MM.1S (cell line): ENCODE data around the gene SEMA3G.

ENCODE experiments used
- DNase-seq: peaks from one replicate; pipeline ENCODE4 v3.0.0-alpha.2; 2015
- H2AFZ ChIP-seq: fragments of 300-600 bp; sonication (generic); 2 replicates; pipeline ENCODE4 v1.6.0; 2016; ENCODE audit warnings: antibody characterized with exemption, low read length
- H3F3A ChIP-seq: fragments of 300-600 bp; sonication (generic); 2 replicates; pipeline ENCODE4 v1.6.1; 2016; ENCODE audit warnings: mild to moderate bottlenecking, antibody characterized with exemption, low read length, moderate library complexity, mixed read lengths; ENCODE audit not compliant: insufficient read depth
- H3K27ac ChIP-seq: fragments of 300-600 bp; sonication (generic); 2 replicates; pipeline ENCODE4 v1.5.1; 2016; ENCODE audit warnings: mild to moderate bottlenecking, low read length
- H3K27me3 ChIP-seq: fragments of 300-600 bp; sonication (generic); replicated peaks from 2 replicates; pipeline ENCODE4 v1.6.0; 2016; ENCODE audit warnings: low read length; ENCODE audit not compliant: insufficient read depth
- H3K36me3 ChIP-seq: fragments of 300-600 bp; sonication (generic); replicated peaks from 2 replicates; pipeline ENCODE4 v1.6.1; 2016; ENCODE audit warnings: mild to moderate bottlenecking, low read length, mixed read lengths; ENCODE audit not compliant: insufficient read depth
- H3K4me1 ChIP-seq: fragments of 300-600 bp; sonication (generic); 2 replicates; pipeline ENCODE4 v1.6.1; 2016; ENCODE audit warnings: low read length, mixed read lengths
- H3K4me2 ChIP-seq: fragments of 300-600 bp; sonication (generic); 2 replicates; pipeline ENCODE4 v1.6.0; 2016; ENCODE audit warnings: low read depth, low read length
- H3K4me3 ChIP-seq: fragments of 300-600 bp; sonication (generic); 2 replicates; pipeline ENCODE4 v1.5.1; 2016; ENCODE audit warnings: low read length, mixed read lengths
- H3K79me2 ChIP-seq: fragments of 300-600 bp; sonication (generic); 2 replicates; pipeline ENCODE4 v1.6.1; 2016; ENCODE audit warnings: mixed run types, low read length, mixed read lengths
- H3K9ac ChIP-seq: fragments of 300-600 bp; sonication (generic); 2 replicates; pipeline ENCODE4 v1.6.1; 2016; ENCODE audit warnings: low read length, mixed read lengths
- H3K9me2 ChIP-seq: fragments of 300-600 bp; sonication (generic); replicated peaks from 2 replicates; pipeline ENCODE4 v1.6.1; 2016; ENCODE audit warnings: mild to moderate bottlenecking, low read length, mixed read lengths; ENCODE audit not compliant: insufficient read depth
- H3K9me3 ChIP-seq: fragments of 300-600 bp; sonication (generic); replicated peaks from 2 replicates; pipeline ENCODE4 v1.6.1; 2016; ENCODE audit warnings: mild to moderate bottlenecking, low read length, mixed read lengths; ENCODE audit not compliant: insufficient read depth
- H4K20me1 ChIP-seq: fragments of 300-600 bp; sonication (generic); 2 replicates; pipeline ENCODE4 v1.6.1; 2016; ENCODE audit warnings: mild to moderate bottlenecking, low read length, moderate library complexity, mixed read lengths; ENCODE audit not compliant: insufficient read depth
- EZH2 ChIP-seq: fragments of 300-600 bp; sonication (generic); optimal IDR thresholded peaks from 2 replicates; pipeline ENCODE3; 2017; ENCODE audit warnings: low read depth, mild to moderate bottlenecking, antibody characterized with exemption, low read length, mixed read lengths
- EZH2phosphoT487 ChIP-seq: fragments of 300-600 bp; sonication (generic); IDR thresholded peaks from 2 replicates; pipeline ENCODE4 v1.6.1; 2018; ENCODE audit warnings: antibody characterized with exemption, low read length
- TF ChIP-seq, protein P1 (sequence below): fragments of 300-600 bp; sonication (generic); IDR thresholded peaks from 2 replicates; pipeline ENCODE4 v1.5.1; 2016; ENCODE audit warnings: antibody characterized with exemption, low read length, mixed read lengths

The SEMA3G gene

GRCh38 chr3:52401551-52401950 lies 43.4 kb downstream of the SEMA3G start:
- H3K36me3 ChIP-seq, result no peaks in the 10 kb centered on the region; the same call in 1 of the 2 replicates

GRCh38 chr3:52401021-52401420 lies 43.9 kb downstream of the SEMA3G start:
- H3K36me3 ChIP-seq, result no peaks in the 10 kb centered on the region; the same call in 1 of the 2 replicates
- H3K79me2 ChIP-seq, result no peaks in the 10 kb centered on the region
- H3K4me1 ChIP-seq, result no peaks in the 10 kb centered on the region
- H3K27me3 ChIP-seq, result no peaks in the 10 kb centered on the region
- H4K20me1 ChIP-seq, result no peaks in the 10 kb centered on the region
- no peaks in the 10 kb centered on the region for H3K9me2 ChIP-seq
- no peaks in the 10 kb centered on the region for H3K9me3 ChIP-seq
- no peak for DNase-seq
- H3K9ac ChIP-seq, result no peak overlapping the region
- H2AFZ ChIP-seq, result no peak overlapping the region
- H3K4me3 ChIP-seq, result no peak overlapping the region
- H3F3A ChIP-seq, result no peaks in the 10 kb centered on the region
- TF ChIP-seq, protein P1, sequence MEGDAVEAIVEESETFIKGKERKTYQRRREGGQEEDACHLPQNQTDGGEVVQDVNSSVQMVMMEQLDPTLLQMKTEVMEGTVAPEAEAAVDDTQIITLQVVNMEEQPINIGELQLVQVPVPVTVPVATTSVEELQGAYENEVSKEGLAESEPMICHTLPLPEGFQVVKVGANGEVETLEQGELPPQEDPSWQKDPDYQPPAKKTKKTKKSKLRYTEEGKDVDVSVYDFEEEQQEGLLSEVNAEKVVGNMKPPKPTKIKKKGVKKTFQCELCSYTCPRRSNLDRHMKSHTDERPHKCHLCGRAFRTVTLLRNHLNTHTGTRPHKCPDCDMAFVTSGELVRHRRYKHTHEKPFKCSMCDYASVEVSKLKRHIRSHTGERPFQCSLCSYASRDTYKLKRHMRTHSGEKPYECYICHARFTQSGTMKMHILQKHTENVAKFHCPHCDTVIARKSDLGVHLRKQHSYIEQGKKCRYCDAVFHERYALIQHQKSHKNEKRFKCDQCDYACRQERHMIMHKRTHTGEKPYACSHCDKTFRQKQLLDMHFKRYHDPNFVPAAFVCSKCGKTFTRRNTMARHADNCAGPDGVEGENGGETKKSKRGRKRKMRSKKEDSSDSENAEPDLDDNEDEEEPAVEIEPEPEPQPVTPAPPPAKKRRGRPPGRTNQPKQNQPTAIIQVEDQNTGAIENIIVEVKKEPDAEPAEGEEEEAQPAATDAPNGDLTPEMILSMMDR, result no peak
- no peak for TF ChIP-seq EZH2
- TF ChIP-seq EZH2phosphoT487, result no peak
- H3K4me2 ChIP-seq, result no peak overlapping the region
- H3K27ac ChIP-seq, result no peak overlapping the region

More at GRCh38 chr3:52401551-52401950, 43.4 kb downstream of the SEMA3G start:
- Histone ChIP-seq H3F3A (no peaks in the 10 kb centered on the region), H3K4me2 (no peak overlapping the region), H3K4me1 (no peaks in the 10 kb centered on the region), H3K79me2 (0 out of 2 replicates have a peak, but pooled peaks cover under 1% of the 10 kb centered on the region), H3K4me3 (no peak overlapping the region), H3K27me3 (no peaks in the 10 kb centered on the region), H2AFZ (no peak overlapping the region), H3K9ac (no peak overlapping the region), H4K20me1 (no peaks in the 10 kb centered on the region), H3K27ac (no peak overlapping the region), H3K9me2 (no peaks in the 10 kb centered on the region), H3K9me3 (no peaks in the 10 kb centered on the region)
- TF ChIP-seq, protein P1, result no peak
- TF ChIP-seq EZH2phosphoT487 (no peak), EZH2 (no peak)
- DNase-seq, result no peak

DNA sequence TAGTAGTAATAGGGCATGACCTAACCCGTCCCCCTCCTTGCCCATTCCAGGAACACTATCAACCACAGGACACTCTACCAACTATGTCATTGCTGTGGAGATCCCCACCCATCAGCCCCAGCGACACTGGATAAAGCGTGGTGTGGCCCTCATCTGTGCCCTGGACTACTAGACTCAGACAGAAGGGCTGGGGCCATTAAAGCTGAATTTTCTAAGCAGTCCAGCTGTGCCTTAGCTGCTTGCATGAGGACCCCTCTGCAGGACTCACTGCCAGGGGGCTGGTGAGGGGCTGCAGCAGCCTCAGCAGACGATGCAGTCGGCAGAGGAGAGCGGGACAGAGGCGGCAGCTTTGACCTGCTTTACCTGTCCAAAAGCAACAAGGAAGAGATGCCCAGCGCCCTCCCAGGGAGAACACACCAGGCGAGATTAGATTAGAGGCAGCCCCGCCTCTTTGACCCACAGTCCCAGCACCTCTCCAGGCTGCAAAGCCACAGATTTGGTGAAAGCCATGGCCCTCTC lies 44.6 kb downstream of the SEMA3G start:
- Histone ChIP-seq H3K27me3 (no peaks in the 10 kb centered on the region), H3K9ac (no peak overlapping the region), H3K4me1 (no peaks in the 10 kb centered on the region), H3K4me3 (no peak overlapping the region), H3K9me2 (no peaks in the 10 kb centered on the region), H3K36me3 (no peaks in the 10 kb centered on the region; the same call in 1 of the 2 replicates), H4K20me1 (no peaks in the 10 kb centered on the region), H3F3A (no peaks in the 10 kb centered on the region), H2AFZ (no peak overlapping the region), H3K27ac (no peak overlapping the region), H3K9me3 (no peaks in the 10 kb centered on the region), H3K4me2 (no peak overlapping the region), H3K79me2 (no peaks in the 10 kb centered on the region)
- no peak for DNase-seq
- no peak for TF ChIP-seq EZH2phosphoT487
- TF ChIP-seq EZH2, result no peak
- TF ChIP-seq, protein P1, result no peak
